Measurements from ENCODE around the gene KCNAB2.
"Not testable (repeated sequence)": the region's sequence is repeated elsewhere in the genome, so short reads cannot be mapped to it uniquely, and the experiment has no call there.

KCNAB2 gene

GRCh38 chr1:6056572-6056948 lies 10.9 kb downstream of the KCNAB2 start:
- DNase-seq (ENCODE audit: low spot score) = no peak

- no peak for DNase-seq (ENCODE audit: low spot score)
Measured at GRCh38 chr1:6057170-6057845, 11.6 kb downstream of the KCNAB2 start.

- DNase-seq (ENCODE audit: low spot score) = no peak
Measured at GRCh38 chr1:6059866-6060265, 14.2 kb downstream of the KCNAB2 start.

DNA sequence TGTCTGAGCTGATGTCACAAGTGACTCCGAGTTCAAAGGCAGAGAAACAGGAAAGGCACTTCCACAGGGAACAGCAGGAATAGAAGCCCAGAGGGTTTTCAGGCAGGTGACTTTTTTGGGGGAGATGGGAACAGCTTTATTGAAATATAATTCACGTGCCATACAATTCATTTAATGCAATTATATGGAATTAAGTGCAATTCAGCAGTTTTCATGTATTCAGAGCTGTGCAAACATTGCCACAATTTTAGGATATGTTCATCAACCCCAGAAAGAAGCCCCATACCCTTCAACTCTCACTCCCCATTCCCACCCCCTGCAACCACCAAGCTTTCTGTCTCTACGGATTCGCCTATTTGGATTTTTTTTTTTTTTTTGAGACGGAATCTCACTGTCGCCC lies 17.0 kb downstream of the KCNAB2 start:
- no peak for DNase-seq (ENCODE audit: low spot score)

DNA sequence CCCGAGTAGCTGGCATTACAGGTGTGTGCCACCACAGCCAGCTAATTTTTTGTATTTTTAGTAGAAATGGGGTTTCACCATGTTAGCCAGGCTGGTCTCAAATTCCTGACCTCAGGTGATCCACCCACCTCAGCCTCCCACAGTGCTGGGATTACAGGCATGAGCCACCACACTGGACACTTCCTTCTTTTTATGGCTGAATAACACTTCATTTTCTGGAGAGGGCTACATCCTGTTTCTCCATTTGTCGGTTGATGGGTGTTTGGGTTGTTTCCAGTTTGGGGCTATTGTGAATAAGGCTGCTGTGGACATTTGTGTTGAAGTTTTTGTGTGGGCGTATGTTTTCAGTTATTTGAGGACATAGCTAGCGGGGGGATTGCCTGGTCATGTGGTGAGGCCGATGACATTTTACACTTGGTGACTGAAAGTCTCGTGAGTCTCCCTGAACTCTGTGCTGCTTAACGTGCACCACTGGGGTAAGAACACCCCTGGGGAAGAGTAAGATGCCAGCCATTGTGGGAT lies 17.9 kb downstream of the KCNAB2 start:
- DNase-seq (ENCODE audit: low spot score) = not testable (repeated sequence)

DNA sequence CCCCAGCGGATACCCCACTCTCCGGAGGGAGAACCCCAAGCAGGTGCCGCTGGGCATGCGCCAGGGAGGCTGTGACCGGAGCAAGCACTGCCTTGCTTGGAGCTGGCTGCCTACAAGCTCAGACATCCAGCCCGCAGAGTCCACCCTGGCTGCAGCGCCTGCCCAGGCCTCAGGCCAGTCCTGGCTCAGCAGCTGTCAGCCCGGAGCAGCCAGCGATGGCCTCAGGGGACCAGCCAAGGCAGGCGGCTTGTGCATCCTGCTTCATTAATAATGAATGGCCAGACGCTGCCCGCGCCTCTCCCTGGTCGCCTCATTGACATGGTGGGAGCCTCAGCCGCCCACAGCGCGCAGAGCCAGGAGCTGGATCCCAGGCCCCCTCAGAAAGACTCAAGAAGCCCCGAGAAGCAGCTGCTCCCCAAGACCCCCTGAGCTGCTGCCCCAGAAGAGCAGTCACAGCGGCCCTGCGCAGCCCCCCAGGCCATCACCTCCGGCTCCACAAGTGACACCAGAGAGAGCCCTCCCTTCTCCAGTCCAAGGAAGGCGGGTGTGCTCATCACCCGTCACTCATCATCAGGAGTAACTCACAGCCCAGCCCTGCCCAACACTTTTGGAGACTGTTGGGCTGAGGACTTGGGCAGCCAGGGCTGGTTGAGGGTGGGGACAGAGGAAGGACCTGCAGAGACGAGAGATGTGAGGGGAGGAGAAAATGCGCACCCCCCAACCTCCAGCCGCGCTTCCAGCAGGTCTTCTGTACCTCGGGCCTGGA lies 19.6 kb downstream of the KCNAB2 start:
- DNase-seq (ENCODE audit: low spot score) = no peak

GRCh38 chr1:6066680-6067079 lies 21.0 kb downstream of the KCNAB2 start:
- no peak for DNase-seq (ENCODE audit: low spot score)

DNA sequence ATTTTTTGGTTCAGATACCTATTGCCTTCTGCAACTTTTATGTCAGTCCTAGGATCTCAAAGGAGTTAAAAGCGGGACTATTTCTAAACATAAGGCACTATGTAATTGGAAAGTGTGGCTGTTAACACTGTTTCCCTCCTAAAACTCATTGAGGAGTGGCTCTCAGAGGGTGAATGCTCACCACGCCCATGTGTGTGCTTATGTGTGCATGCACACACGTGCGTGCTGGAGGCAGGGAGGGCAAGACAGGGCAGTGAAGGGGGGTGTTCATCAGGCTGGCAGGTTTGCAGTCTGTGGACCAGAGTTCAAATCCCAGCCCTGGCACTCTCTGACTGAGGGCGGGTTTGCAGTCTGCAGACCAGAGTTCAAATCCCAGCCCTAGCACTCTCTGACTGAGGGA lies 22.4 kb downstream of the KCNAB2 start:
- DNase-seq (ENCODE audit: low spot score) = no peak

DNA sequence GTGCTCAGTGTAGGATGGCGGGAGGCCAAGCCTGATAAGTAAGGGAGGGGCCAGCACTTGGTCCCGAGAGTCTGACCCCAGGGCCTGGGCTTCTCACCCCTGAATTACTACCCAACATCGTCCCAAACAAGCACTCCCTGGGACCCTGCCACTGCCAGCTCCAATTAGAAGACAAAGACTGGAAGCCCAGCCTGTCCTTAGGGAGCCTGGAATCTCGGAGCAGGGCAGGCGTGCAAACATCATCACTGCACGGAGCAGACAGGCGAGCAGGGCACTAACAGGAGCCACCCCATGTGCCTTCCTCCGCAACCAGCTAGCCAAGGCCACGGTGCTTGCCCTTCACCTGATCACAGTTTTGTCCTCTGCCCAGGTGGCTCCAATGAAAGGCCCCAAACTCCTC lies 23.2 kb downstream of the KCNAB2 start:
- no peak for DNase-seq (ENCODE audit: low spot score)

GRCh38 chr1:6069573-6069972 lies 23.9 kb downstream of the KCNAB2 start:
- peak; percentile 45 for DNase-seq (ENCODE audit: low spot score)

GRCh38 chr1:6070450-6070974 lies 24.8 kb downstream of the KCNAB2 start:
- no peak for DNase-seq (ENCODE audit: low spot score)

DNA sequence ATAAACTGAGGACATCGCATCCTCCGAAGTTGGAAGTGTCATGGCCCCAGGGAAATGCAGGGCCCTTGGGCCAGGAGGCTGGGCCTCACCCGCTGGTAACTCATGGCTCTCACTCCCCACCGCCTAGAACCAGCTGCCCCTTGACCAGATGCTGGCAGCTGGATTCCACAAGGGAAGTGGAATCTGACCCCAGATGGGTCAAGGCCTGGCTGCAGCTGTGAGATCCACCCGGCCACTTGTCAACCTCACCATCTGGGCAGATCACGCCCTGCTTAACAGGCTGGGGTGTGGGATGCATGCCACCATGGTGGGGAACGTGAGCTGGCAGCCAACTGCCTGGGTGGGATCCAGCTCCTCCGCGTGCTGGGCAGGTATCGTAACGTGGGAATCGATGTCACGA lies 25.5 kb downstream of the KCNAB2 start:
- DNase-seq (ENCODE audit: low spot score) = no peak

GRCh38 chr1:6072774-6073479 lies 27.2 kb downstream of the KCNAB2 start:
- DNase-seq (ENCODE audit: low spot score) = no peak

DNA sequence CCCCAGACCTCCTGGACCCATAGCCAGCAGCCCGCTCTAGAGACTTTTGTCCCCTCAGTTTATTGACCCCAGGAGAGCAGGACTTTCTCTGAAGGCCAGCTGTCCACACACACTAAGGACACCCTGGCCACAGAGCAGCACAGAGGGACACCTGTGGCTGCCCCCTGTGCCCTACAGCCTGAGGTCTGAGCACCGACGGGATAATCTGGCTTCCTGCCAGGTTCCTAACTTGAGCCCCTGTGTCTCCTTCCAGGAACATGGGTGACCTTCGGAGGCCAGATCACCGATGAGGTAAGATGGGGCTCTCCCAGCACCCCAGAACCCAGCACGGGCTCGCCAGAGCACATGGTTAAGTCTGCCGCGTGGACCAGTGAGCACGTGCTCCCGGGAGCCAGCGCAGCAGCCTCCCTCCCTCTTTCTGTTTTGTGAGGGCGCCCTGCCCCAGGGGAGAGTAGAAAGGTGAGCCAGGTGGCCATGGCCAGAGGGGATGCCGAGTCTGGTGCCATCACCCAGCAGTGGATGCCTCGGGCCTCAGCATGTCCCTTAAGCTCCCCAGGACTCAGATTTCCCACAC lies 27.9 kb downstream of the KCNAB2 start:
- no peak for DNase-seq (ENCODE audit: low spot score)

DNA sequence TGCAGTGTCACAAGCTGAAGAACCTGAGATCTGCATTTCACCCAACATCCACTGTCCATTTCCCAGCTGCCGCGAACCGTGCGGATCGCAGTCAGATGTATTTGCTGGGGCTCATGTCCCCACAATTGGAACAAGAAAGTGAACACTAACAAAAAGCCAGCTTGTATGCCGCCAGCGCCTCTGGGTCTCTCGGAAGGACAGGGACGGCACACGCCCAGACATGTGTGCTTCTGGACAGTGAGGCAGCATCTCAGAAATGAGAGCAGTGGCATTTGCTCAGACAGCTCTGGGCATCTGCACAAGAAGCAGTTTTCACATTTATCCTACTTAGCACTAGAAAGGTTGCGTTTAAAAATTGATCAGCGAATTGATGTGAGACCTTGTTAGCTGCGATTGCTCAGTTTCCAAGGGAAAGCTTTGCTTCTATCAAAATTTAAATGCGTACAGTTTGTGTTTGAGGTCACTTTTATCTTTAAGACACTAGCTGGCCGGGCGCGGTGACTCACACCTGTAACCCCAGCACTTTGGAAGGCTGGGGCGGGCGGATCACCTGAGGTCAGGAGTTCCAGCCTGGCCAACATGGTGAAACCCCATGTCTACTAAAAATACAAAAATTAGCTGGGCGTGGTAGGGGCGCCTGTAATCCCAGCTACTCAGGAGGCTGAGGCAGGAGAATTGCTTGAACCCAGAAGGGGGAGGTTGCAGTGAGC lies 28.7 kb downstream of the KCNAB2 start:
- no peak for DNase-seq (ENCODE audit: low spot score)

- DNase-seq (ENCODE audit: low spot score) = no peak
Measured at GRCh38 chr1:6075748-6076147, 30.1 kb downstream of the KCNAB2 start.

GRCh38 chr1:6077061-6077460 lies 31.4 kb downstream of the KCNAB2 start:
- DNase-seq (ENCODE audit: low spot score) = not testable (repeated sequence)

DNA sequence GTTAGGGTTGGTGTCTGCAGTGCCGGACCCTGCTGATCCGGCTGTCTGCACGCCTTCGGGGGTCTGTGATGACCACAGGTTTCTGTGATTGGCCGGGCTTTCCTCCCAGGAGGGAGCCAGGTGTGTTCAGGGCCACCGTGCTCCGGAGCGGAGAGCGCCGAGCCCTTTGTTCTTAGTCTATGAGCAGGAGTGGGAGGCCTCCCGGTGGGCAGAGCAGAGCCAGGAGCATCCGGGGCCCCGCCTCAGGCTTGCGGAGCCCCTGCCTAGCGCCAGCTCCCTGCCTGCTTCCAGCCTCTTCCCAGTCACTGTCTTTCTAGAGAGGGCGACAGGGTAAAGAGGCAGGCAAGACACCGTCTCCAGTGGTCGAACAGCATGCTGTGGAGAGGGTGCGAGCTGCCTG lies 31.8 kb downstream of the KCNAB2 start:
- no peak for DNase-seq (ENCODE audit: low spot score)

DNA sequence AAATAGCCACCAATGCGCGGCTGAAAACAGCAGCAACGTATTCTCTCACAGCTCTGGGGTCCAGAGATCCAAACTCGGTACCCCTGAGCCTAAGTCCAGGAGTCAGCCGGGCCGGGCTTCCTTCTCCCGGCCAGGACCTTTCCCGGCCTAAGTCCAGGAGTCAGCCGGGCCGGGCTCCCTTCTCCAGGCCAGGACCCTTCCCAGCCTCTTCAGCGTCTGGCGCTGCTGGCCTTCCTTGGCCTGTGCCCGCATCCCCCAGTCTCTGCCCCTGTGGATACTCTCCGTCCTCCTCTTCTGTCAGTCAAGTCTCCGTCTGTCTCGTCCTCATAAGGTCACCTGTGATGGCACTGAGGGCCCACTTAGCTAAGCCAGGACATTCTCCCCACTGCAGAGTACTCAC lies 32.2 kb downstream of the KCNAB2 start:
- DNase-seq (ENCODE audit: low spot score) = no peak

DNA sequence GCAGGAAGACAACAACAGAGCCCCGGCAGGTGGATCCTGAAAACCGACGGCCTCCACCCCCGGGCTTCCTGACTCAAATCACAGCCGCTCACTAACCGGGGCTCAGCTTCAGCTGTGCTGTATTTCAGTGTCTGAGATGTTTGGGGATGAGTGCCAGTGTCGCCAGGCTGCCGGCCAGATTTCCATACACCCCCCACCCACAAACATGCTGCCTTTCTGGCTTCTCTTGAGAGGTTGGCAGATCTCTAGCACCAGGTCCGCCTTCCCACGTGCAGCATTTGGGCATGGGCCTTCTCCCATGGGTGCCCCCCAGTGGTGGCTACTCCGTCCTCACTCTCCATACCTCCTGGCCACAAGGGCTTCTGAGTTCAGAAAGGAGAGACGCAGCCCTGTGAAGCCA lies 34.8 kb downstream of the KCNAB2 start:
- DNase-seq (ENCODE audit: low spot score) = no peak

DNA sequence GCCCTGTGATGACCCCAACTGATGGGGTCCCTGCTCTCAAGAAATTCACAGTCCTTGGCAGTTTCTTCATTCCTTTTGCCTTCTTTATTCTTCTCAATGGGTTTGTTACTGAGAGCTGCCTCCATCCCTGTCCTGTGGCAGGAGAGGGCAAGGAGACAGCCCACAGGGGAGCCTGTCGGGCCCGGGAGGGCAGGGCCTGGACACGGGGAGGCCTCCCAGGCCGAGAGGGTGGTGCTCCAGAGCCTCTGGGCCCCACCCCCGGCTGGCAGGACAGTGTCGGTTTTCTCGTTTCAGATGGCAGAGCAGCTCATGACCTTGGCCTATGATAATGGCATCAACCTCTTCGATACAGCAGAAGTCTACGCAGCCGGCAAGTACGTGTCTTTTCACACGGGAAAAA lies 36.2 kb downstream of the KCNAB2 start:
- no peak for DNase-seq (ENCODE audit: low spot score)
